Astrocyte of the cerebellum (primary cell): ENCODE measurements around the gene ZNF805.
"Not testable (repeated sequence)": the region's sequence is repeated elsewhere in the genome, so short reads cannot be mapped to it uniquely, and the experiment has no call there.

Experiments
- DNase-seq: peaks from one replicate; pipeline ENCODE4 v3.0.0-alpha.2; 2011; ENCODE audit warnings: low read depth
- H3K4me3 ChIP-seq: 2 replicates; pipeline ENCODE4 v1.5.1; 2011; ENCODE audit warnings: mild to moderate bottlenecking, low read depth, low read length, moderate library complexity
- in situ Hi-C: cut with HindIII; loops from 2 replicates; pipeline ENCODE4 v1.10.0; 2017; ENCODE audit warnings: low sequenced_read_pairs
- TF ChIP-seq, protein P1 (sequence below): IDR thresholded peaks from 2 replicates; pipeline ENCODE4 v1.5.1; 2012; ENCODE audit warnings: low read length, low read depth, moderate library complexity, mild to moderate bottlenecking; ENCODE audit errors: missing control alignments

ZNF805 gene

GRCh38 chr19:57242821-57243220 is 2.4 kb downstream of the ZNF805 start:
- in situ Hi-C loops = no loop called here
- TF ChIP-seq, protein P1, sequence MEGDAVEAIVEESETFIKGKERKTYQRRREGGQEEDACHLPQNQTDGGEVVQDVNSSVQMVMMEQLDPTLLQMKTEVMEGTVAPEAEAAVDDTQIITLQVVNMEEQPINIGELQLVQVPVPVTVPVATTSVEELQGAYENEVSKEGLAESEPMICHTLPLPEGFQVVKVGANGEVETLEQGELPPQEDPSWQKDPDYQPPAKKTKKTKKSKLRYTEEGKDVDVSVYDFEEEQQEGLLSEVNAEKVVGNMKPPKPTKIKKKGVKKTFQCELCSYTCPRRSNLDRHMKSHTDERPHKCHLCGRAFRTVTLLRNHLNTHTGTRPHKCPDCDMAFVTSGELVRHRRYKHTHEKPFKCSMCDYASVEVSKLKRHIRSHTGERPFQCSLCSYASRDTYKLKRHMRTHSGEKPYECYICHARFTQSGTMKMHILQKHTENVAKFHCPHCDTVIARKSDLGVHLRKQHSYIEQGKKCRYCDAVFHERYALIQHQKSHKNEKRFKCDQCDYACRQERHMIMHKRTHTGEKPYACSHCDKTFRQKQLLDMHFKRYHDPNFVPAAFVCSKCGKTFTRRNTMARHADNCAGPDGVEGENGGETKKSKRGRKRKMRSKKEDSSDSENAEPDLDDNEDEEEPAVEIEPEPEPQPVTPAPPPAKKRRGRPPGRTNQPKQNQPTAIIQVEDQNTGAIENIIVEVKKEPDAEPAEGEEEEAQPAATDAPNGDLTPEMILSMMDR = no peak
- DNase-seq = no peak
- no peak overlapping the region for H3K4me3 ChIP-seq

DNA sequence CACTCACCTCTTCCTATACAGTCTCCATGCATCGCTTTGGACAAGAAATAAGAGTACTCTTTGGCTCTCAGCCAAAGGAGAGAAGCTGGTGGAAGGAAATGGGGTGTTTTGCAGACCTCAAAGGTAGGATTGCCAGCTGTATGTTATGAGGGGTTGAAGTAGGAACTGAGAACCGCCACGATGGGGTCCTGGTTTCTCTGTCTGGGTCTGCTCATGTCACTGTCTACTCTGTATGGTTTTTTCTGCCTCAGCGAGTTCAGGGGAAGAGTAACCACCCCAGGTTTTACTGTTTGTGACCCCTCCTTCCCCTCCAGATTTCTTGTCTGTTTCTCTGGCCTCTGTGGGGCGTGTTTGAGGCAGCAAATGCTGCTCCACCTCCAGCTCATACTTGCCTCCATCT is 4.1 kb downstream of the ZNF805 start:
- TF ChIP-seq, protein P1 = no peak
- H3K4me3 ChIP-seq = no peak overlapping the region
- DNase-seq = no peak
- in situ Hi-C loops = no loop called here

DNA sequence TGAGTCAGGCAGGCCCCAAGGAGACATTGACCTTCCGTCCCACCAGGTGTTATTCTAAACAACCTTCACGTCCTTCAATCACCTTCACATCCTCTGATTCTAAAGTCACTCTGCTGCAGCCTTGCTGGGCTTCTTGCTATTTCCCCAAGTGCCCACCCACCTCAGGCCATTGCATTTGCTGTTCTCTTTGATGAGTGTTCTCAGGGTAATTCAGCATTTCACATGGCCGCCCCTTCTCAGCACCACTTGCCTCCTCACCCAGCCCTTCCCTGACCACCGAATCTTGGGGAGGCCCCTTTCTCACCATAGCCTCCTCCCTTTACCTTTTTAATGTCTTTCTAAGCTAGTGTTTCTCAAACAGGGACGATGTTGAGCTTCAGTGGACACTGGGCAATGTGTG is 4.6 kb downstream of the ZNF805 start:
- DNase-seq = no peak
- TF ChIP-seq, protein P1 = no peak
- H3K4me3 ChIP-seq = no peak overlapping the region
- in situ Hi-C loops = no loop called here

- DNase-seq = no peak
- TF ChIP-seq, protein P1 = no peak
- H3K4me3 ChIP-seq = no peak overlapping the region
- in situ Hi-C loops = no loop called here
These were observed 5.5 kb downstream of the ZNF805 start for GRCh38 chr19:57245959-57246358.

- TF ChIP-seq, protein P1 = no peak
- no peak overlapping the region for H3K4me3 ChIP-seq
- no peak for DNase-seq
- in situ Hi-C loops = no loop called here
These were observed 8.2 kb downstream of the ZNF805 start for GRCh38 chr19:57248646-57249045.

- in situ Hi-C loops = no loop called here
- no peak for DNase-seq
- TF ChIP-seq, protein P1 = no peak
- H3K4me3 ChIP-seq = no peak overlapping the region
These were observed 8.9 kb downstream of the ZNF805 start for GRCh38 chr19:57249329-57249728.

- in situ Hi-C loops = loop anchor here (10.0 kb wide), 1 partner anchor 131 kb away; the partner anchor contains the start of gene ZNF548
- not testable (repeated sequence) for DNase-seq, H3K4me3 ChIP-seq
These were observed 13.3 kb downstream of the ZNF805 start for GRCh38 chr19:57253767-57254166.
